Measurements from ENCODE around the gene TSR3. TPM values are rescaled to one million over a fixed set of nuclear protein-coding genes. Genes with fewer than 3 reads are reported as not detected.
A peak's percentile ranks its signal among the peaks of the same experiment; 100 is the strongest.

TSR3 gene
- total and polyA plus RNA-seq, 2 of the 13 experiments (the other 11 are each of a cell fraction or from before 2014, with no cell fraction given): 24.2 to 51.0 TPM

GRCh38 chr16:1308977-1309885, 42.4 kb downstream of the TSR3 start, which contains the start of gene UBE2I (continued):
- TF ChIP-seq ZSCAN12 (CRISPR knock-in tag; IDR thresholded peaks at IDR 0.05): 0 out of 2 replicates have a peak, but pooled peaks have one; percentile 84
- no peak for TF ChIP-seq PLRG1 (conservative IDR thresholded peaks at IDR 0.05)
- no peak for TF ChIP-seq RARG (CRISPR knock-in tag; IDR thresholded peaks at IDR 0.05; ENCODE audit: low read depth)
- peak; percentile 59; the same call in 1 of the 2 replicates for TF ChIP-seq THAP9 (CRISPR knock-in tag; IDR thresholded peaks at IDR 0.05; ENCODE audit: borderline replicate concordance)
- TF ChIP-seq ZNF597 (CRISPR knock-in tag; IDR thresholded peaks at IDR 0.05): no peak
- TF ChIP-seq SP5 (CRISPR knock-in tag; IDR thresholded peaks at IDR 0.05; ENCODE audit: borderline replicate concordance, low read depth): peak; percentile 76
- no peak for TF ChIP-seq ESRRA (CRISPR knock-in tag; IDR thresholded peaks at IDR 0.05; ENCODE audit: low read depth)
- TF ChIP-seq POGZ (CRISPR knock-in tag; IDR thresholded peaks at IDR 0.05): peak; percentile 43
- TF ChIP-seq ZNF33B (CRISPR knock-in tag; IDR thresholded peaks at IDR 0.05): peak; percentile 92; the same call in 1 of the 2 replicates
- TF ChIP-seq ISL2 (CRISPR knock-in tag; IDR thresholded peaks at IDR 0.05): 0 out of 2 replicates have a peak, but pooled peaks have one; percentile 26
- TF ChIP-seq FLYWCH1 (CRISPR knock-in tag; IDR thresholded peaks at IDR 0.05): no peak
- TF ChIP-seq ASH2L (IDR thresholded peaks at IDR 0.05; ENCODE audit: insufficient read length, low read depth, low read length): peak; percentile 92
- peak; percentile 73; the same call in 1 of the 2 replicates for TF ChIP-seq MTERF4 (CRISPR knock-in tag; IDR thresholded peaks at IDR 0.05)
- TF ChIP-seq CEBPZ (IDR thresholded peaks at IDR 0.05; ENCODE audit: low read length): no peak
- TF ChIP-seq MAFK (conservative IDR thresholded peaks at IDR 0.05 in 1 of 2, IDR thresholded peaks at IDR 0.05 in 1 of 2; ENCODE audit: low read length in 2 of 2): no peak
- peak; percentile 19; the same call in 1 of the 2 replicates for TF ChIP-seq HOXD1 (CRISPR knock-in tag; IDR thresholded peaks at IDR 0.05)
- TF ChIP-seq MIER2 (CRISPR knock-in tag; IDR thresholded peaks at IDR 0.05): no peak
- TF ChIP-seq ZNF777 (CRISPR knock-in tag; IDR thresholded peaks at IDR 0.05): peak; percentile 94
- no peak for TF ChIP-seq ZNF713 (CRISPR knock-in tag; IDR thresholded peaks at IDR 0.05)
- no peak for TF ChIP-seq ZNF234 (CRISPR knock-in tag; conservative IDR thresholded peaks at IDR 0.05)
- no peak for TF ChIP-seq FIP1L1 (IDR thresholded peaks at IDR 0.05; ENCODE audit: borderline replicate concordance, insufficient read depth, low read depth, low read length)
